Muscle of leg (tissue), 11 donors: Measurements from ENCODE around the gene PHOSPHO1. TPM values are rescaled to one million over a fixed set of nuclear protein-coding genes. Genes with fewer than 3 reads are reported as not detected.
"Not testable (repeated sequence)": the region's sequence is repeated elsewhere in the genome, so short reads cannot be mapped to it uniquely, and the experiment has no call there.

ENCODE experiments used
- DNase-seq: peaks from one replicate; pipeline ENCODE4 v3.0.0; 2013
- H3K27ac ChIP-seq: one replicate; pipeline ENCODE4 v1.5.1; 2013; ENCODE audit warnings: mild to moderate bottlenecking, low read length, control low read depth
- H3K27me3 ChIP-seq: one replicate; pipeline ENCODE4 v1.6.1; 2013; ENCODE audit warnings: low read length; ENCODE audit not compliant: control insufficient read depth, insufficient read depth
- H3K36me3 ChIP-seq: one replicate; pipeline ENCODE4 v1.6.1; 2013; ENCODE audit warnings: low read length; ENCODE audit not compliant: control insufficient read depth, insufficient read depth
- H3K4me1 ChIP-seq: one replicate; pipeline ENCODE4 v1.6.1; 2013; ENCODE audit warnings: low read length; ENCODE audit not compliant: control insufficient read depth, insufficient read depth
- H3K4me3 ChIP-seq: one replicate; pipeline ENCODE4 v1.5.1; 2013; ENCODE audit warnings: low read length, control low read depth
- H3K9me3 ChIP-seq: replicated peaks from 2 replicates; pipeline ENCODE4 v1.6.1; 2013; ENCODE audit warnings: low read depth, low read length; ENCODE audit not compliant: control insufficient read depth
- WGBS: methylation state at CpG from one replicate; pipeline ENCODE4 v1.1.5; 2013; ENCODE audit warnings: missing lambda C conversion rate; ENCODE audit not compliant: insufficient coverage; 5-methylcytosine and 5-hydroxymethylcytosine counted together
- polyA plus RNA-seq, 8 donors: library from polyadenylated mRNA; unstranded; fragments of 120-200 nt; gene quantifications; one replicate each; pipeline versions ENCODE4 v1.2.1 to v1.2.3, GENCODE V29; 2013; ENCODE audit warnings: inconsistent platforms in 1 of 8, low replicate concordance in 1 of 8; ENCODE audit not compliant: insufficient read length in 8 of 8, insufficient read depth in 1 of 8
- total RNA-seq: library from RNA; stranded (reverse); fragments of 120-200 nt; gene quantifications from one replicate; pipeline ENCODE4 v1.2.4, GENCODE V29; 2013

The PHOSPHO1 gene
- total and polyA plus RNA-seq, 9 donors = 6.4 to 22.3 (median 12.5) TPM

DNA sequence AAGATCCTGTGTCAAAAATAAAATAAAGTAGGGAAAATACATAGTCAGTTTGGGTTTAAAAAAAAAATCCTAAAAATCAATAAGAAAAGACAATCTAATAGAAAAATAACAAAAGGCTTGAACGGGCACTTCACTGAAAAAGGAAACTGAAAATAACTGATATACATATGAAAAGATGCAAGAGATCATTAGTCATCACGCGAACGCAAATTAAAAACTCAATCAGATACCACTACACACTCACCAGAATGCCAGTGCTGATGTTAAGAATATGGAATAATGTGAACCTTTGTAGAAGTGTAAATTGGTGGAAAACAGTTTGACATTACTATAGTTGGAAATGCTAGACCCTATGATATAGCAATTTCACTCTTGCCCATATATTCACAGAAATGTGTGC is 34.8 kb downstream of the PHOSPHO1 start:
- no peak overlapping the region for H3K27ac ChIP-seq
- peaks cover 5% of the 10 kb centered on the region for H3K4me1 ChIP-seq
- DNase-seq = no peak
- H3K36me3 ChIP-seq = no peaks in the 10 kb centered on the region
- no CpG with 5 or more reads among the region's 4 CpGs for WGBS
- no peak overlapping the region for H3K4me3 ChIP-seq
- no peaks in the 10 kb centered on the region for H3K9me3 ChIP-seq
- H3K27me3 ChIP-seq = peaks cover 6% of the 10 kb centered on the region

DNA sequence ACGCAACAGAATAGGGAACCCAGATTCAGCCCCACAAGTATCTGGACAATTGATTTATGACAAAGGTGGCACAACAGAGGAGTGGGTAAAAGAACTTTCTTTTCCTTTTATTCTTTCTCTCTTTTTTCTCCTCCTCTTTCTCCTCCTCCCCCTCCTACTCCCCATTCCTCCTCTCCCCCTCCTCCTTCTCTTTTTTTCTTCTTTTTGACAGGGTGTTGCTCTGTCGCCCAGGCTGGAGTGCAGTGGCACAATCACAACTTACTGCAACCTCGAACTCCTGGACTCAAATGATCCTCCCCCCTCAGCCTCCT is 36.3 kb downstream of the PHOSPHO1 start:
- Histone ChIP-seq H3K4me3 (no peak overlapping the region), H3K4me1 (peaks cover 7% of the 10 kb centered on the region), H3K9me3 (no peaks in the 10 kb centered on the region), H3K27me3 (peaks cover 2% of the 10 kb centered on the region), H3K27ac (no peak overlapping the region), H3K36me3 (no peaks in the 10 kb centered on the region)
- WGBS = 64% methylated on average over 2 of the region's 3 CpGs
- no peak for DNase-seq

DNA sequence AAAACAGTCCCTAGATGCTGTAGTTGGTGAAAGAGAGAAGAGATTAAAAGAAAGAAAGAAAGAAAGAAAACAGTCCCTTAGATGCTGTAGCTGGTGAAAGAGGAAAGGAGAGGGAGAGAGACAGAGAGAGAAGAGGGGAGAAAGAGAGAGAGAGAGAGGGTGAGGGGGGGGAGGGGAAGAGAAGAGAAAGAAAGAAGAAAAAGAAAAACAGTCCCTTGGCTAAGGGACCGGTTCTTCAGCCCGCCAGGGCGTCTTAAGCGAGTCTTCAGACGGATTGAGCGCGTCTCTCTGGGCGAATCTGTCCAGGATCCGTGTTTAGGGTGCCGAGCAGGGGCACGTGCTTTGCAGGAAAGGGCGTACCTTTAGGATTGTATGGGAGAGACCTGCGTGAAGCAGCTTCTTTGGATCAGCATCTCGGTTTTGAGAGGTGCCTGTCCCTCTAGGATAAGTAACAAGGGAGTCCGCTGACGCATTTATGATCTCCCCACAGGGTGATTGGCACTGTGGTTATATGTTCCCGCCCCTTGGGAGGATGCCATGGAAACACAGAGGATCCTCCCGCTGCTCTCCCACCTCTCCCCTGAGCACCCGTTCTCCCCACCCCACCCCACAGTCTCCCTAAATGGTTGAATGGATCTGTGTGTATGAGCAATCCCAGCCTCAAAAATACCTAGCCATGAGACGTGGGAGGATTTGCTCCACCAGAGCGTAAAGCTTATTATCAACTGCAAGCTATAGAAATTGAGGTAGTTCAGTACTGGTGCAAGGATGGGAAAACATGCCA is 36.9 kb downstream of the PHOSPHO1 start:
- Histone ChIP-seq H3K4me3 (peak overlapping the region; percentile 88), H3K27ac (peak overlapping the region; percentile 47), H3K9me3 (no peaks in the 10 kb centered on the region), H3K4me1 (peaks cover 7% of the 10 kb centered on the region), H3K36me3 (no peaks in the 10 kb centered on the region), H3K27me3 (peaks cover 2% of the 10 kb centered on the region)
- peak; percentile 57 for DNase-seq
- WGBS = 1% methylated on average over 14 of the region's 21 CpGs

DNA sequence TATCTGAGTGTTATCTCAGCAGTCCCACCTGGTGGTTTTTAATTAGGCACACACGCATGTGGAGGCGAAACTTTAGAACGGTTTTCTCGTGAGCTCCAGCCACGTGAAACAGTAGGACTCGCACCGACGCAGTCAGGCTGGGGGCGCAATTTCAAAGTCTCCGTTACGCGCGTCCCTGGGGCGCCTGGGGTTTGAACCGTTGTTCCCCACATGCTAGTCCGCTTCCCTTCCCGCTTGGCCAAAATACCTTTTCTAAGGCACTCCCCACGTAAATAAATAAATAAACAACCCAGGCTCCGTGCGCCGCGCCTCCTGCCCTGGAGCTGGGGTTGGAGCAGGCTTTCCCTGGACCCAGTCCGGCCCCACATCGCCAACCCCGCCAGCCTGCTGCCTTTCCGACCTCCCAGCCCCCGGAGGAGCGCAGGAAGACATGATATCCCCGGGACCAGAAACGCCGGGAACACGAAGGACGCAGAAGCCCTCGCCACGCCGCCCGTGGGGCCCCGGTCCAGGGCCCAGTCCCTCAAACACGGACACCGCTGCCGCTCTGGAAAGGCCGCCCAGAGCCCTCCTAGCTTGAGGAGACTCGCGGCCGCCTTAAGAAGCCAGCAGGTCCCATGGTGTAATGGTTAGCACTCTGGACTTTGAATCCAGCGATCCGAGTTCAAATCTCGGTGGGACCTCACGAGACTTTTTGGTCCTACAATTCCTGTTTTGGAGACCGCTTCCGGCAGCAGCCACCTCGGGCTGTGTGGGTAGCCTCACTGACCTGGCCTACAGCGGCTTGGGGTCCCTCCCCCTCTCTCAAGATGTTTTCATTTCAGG is 38.5 kb downstream of the PHOSPHO1 start:
- DNase-seq = peak; percentile 96
- Histone ChIP-seq H3K4me1 (peaks cover 7% of the 10 kb centered on the region), H3K27ac (peak overlapping the region; percentile 100), H3K4me3 (peak overlapping the region; percentile 88), H3K36me3 (no peaks in the 10 kb centered on the region), H3K9me3 (no peaks in the 10 kb centered on the region), H3K27me3 (peaks cover 2% of the 10 kb centered on the region)
- WGBS = under 1% methylated on average over 52 of the region's 53 CpGs

DNA sequence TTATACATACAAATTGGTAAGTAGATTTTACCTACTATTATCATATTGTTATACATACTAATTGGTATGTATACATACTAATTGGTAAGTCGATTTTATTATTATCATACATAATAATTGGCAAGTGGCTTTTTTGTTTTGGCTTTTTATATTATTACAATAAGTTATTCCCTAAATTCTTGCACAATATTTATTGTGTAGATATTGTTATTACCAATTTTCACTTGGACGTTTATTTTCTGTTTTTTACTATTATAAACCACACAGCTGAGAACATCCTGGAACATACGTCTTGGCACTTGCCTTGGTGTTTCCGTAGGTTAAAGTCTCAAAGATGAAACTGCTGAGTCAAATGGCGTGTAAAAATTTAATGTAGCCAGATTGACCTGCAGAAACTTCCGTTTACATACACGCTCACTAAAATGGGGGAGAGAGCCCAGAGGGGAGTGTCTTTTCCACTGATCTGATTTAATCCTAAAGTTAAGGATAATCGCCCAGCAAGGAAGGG is 39.1 kb downstream of the PHOSPHO1 start:
- Histone ChIP-seq H3K4me3 (peak overlapping the region; percentile 88), H3K27me3 (peaks cover 2% of the 10 kb centered on the region), H3K36me3 (no peaks in the 10 kb centered on the region), H3K9me3 (no peaks in the 10 kb centered on the region), H3K4me1 (peaks cover 7% of the 10 kb centered on the region), H3K27ac (peak overlapping the region; percentile 100)
- WGBS = 0% methylated on average over 5 of the region's 8 CpGs
- DNase-seq = no peak

DNA sequence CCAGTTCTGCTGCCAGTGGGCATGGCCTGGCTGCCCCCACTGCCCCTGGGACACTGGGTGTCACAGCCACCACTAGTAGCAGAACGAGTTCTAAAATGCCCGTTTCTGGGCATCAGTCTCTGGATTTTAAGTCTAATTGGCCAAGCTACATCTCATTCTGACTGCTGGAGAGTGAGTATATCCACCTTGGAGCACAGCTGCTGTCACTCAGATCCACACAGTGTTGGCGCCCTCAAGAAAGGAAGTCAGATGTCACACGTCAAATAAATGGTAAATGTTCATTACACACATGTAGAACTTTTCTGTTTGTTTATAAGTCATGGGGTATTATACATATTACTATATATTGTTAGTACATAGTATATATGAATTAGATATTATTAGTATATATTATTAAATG is 39.7 kb downstream of the PHOSPHO1 start:
- no peak overlapping the region for H3K27ac ChIP-seq
- WGBS = 69% methylated on average over 2 of the region's 4 CpGs
- no peaks in the 10 kb centered on the region for H3K9me3 ChIP-seq
- H3K27me3 ChIP-seq = peaks cover 2% of the 10 kb centered on the region
- peaks cover 7% of the 10 kb centered on the region for H3K4me1 ChIP-seq
- no peak overlapping the region for H3K4me3 ChIP-seq
- H3K36me3 ChIP-seq = no peaks in the 10 kb centered on the region
- DNase-seq = no peak

DNA sequence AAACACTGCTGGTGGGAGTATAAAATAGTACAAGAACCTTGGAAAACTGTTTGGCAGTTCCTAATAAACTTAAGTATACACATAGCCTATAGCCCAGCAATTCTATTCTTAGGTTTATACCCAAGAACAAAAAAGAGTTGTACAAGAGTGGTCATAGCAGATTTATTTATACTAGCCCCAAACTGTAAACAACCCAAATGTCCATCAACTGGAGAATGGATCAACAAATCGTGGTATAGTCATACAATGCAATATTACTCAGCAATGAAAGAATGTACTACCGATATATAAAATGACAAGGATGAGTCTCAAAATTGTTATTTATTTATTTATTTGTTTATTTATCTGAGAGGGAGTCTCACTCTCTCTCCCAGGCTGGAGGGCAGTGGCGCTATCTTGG is 43.3 kb downstream of the PHOSPHO1 start:
- 100% methylated on average over 1 of the region's 3 CpGs for WGBS
- no peak overlapping the region for H3K4me3 ChIP-seq
- no peaks in the 10 kb centered on the region for H3K36me3 ChIP-seq

DNA sequence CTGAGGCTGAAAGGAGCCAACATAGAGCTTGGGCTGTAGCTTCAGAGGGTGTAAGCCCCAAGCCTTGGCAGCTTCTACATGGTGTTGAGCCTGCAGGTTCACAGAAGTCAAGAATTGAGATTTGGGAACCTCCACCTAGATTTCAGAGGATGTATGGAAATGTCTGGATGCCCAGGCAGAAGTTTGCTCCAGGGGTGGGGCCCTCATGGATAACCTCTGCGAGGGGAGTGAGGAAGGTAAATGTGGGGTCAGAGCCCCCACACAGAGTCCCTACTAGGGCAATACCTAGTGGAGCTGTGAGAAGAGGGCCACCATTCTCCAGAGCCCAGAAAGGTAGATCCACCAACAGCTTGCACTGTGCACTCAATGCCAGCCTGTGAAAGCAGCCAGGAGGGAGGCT is 45.2 kb downstream of the PHOSPHO1 start:
- not testable (repeated sequence) for H3K4me1 ChIP-seq, H3K4me3 ChIP-seq, H3K27me3 ChIP-seq, DNase-seq, H3K36me3 ChIP-seq, H3K9me3 ChIP-seq, H3K27ac ChIP-seq
- WGBS = no CpG with 5 or more reads among the region's 1 CpG

More for the DNA sequence above, 43.3 kb downstream of the PHOSPHO1 start:
- H3K4me1 ChIP-seq = peaks cover 2% of the 10 kb centered on the region
- no peak overlapping the region for H3K27ac ChIP-seq
- DNase-seq = no peak
- no peaks in the 10 kb centered on the region for H3K27me3 ChIP-seq
- peaks cover 5% of the 10 kb centered on the region for H3K9me3 ChIP-seq

DNA sequence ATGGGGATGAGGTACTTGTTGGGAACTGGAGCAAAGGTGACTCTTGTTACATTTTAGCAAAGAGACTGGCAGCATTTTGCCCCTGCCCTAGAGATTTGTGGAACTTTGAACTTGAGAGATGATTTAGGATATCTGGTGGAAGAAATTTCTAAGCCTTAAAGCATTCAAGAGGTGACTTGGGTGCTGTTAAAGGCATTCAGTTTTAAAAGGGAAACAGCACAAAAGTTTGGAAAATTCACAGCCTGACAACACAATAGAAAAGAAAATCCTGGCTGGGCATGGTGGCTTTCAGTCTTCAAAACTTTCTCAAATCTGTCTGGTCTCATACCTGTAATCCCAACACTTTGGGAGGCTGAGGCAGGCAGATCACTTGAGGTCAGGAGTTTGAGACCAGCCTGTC is 46.1 kb downstream of the PHOSPHO1 start:
- H3K36me3 ChIP-seq, H3K27me3 ChIP-seq, H3K4me1 ChIP-seq, DNase-seq, H3K9me3 ChIP-seq, H3K27ac ChIP-seq, H3K4me3 ChIP-seq: not testable (repeated sequence)

DNA sequence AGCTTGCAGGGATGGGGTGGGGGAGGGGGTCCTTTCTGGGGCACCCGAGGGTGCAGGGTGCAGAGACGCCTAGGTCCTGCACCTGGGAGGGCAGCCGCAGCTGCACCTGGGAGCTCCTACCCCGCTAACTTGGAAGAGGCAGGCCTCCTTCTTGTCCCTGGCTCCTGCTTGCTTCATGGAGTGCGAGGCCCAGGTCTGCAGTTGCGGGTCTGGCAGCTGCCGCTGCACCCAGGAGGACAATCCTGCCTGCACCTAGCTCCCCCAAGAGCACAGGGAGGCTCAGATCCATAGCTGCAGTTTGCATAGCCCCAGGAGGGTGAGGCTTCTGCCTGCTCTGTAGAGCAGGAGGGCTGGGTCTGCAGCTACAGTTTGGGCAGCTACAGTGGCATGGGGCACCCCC is 46.8 kb downstream of the PHOSPHO1 start:
- DNase-seq = no peak
- Histone ChIP-seq H3K27ac (no peak overlapping the region), H3K9me3 (peaks cover 5% of the 10 kb centered on the region), H3K4me1 (no peaks in the 10 kb centered on the region), H3K36me3 (no peaks in the 10 kb centered on the region), H3K27me3 (no peaks in the 10 kb centered on the region), H3K4me3 (no peak overlapping the region)
- 92% methylated on average over 6 of the region's 7 CpGs for WGBS
